Measurements from ENCODE around the gene RNF5. TPM values are rescaled to one million over a fixed set of nuclear protein-coding genes. Genes with fewer than 3 reads are reported as not detected.
A peak's percentile ranks its signal among the peaks of the same experiment; 100 is the strongest.

Gene RNF5
- total and polyA plus RNA-seq, 2 experiments from 2014 or later: 133 to 169 TPM

GRCh38 chr6:32195902-32196681 is 17.9 kb downstream of the RNF5 start:
- no peaks in the 10 kb centered on the region for H4K20me1 ChIP-seq (ENCODE audit: insufficient read depth, poor library complexity, severe bottlenecking)
- no peaks in the 10 kb centered on the region for H3K36me3 ChIP-seq (replicated peaks; ENCODE audit: insufficient read depth, low read depth)
- TF ChIP-seq CTCF (IDR thresholded peaks at IDR 0.05; ENCODE audit: poor library complexity) (no peak), EZH2 (IDR thresholded peaks at IDR 0.05; ENCODE audit: borderline replicate concordance) (no peak), EZH2phosphoT487 (IDR thresholded peaks at IDR 0.05; ENCODE audit: low read depth, severe bottlenecking, unreplicated experiment) (no peak)
- under 1% methylated on average over 57 of the region's 58 CpGs for WGBS (ENCODE audit: low lambda C conversion rate, missing lambda C conversion rate)
- H3K79me2 ChIP-seq: no peaks in the 10 kb centered on the region
- peak; percentile 91 for DNase-seq (ENCODE audit: low spot score)
- no peaks in the 10 kb centered on the region for H3K27me3 ChIP-seq
- H3K9me2 ChIP-seq (replicated peaks; ENCODE audit: insufficient read depth): no peaks in the 10 kb centered on the region
- H3K9me3 ChIP-seq (ENCODE audit: low read depth): no peaks in the 10 kb centered on the region
- H3K4me1 ChIP-seq (ENCODE audit: insufficient read depth): peaks cover 25% of the 10 kb centered on the region
- peak overlapping the region; percentile 100 for H3K27ac ChIP-seq
- peak overlapping the region; percentile 90 for H3K4me2 ChIP-seq
- peak overlapping the region; percentile 47 for H3K4me3 ChIP-seq
- peak overlapping the region; percentile 16 for H2AFZ ChIP-seq

GRCh38 chr6:32196682-32197616 is 18.7 kb downstream of the RNF5 start:
- 63% methylated on average over 26 of the region's 28 CpGs for WGBS (ENCODE audit: low lambda C conversion rate, missing lambda C conversion rate)
- Histone ChIP-seq H3K4me3 (peak overlapping the region; percentile 6), H3K9me3 (ENCODE audit: low read depth) (no peaks in the 10 kb centered on the region), H3K9me2 (replicated peaks; ENCODE audit: insufficient read depth) (no peaks in the 10 kb centered on the region), H3K27ac (peak overlapping the region; percentile 100), H4K20me1 (ENCODE audit: insufficient read depth, poor library complexity, severe bottlenecking) (no peaks in the 10 kb centered on the region), H3K4me2 (peak overlapping the region; percentile 90), H3K27me3 (no peaks in the 10 kb centered on the region), H2AFZ (no peak overlapping the region), H3K4me1 (ENCODE audit: insufficient read depth) (peaks cover 22% of the 10 kb centered on the region), H3K79me2 (no peaks in the 10 kb centered on the region), H3K36me3 (replicated peaks; ENCODE audit: insufficient read depth, low read depth) (no peaks in the 10 kb centered on the region)
- no peak for DNase-seq (ENCODE audit: low spot score)
- TF ChIP-seq CTCF (IDR thresholded peaks at IDR 0.05; ENCODE audit: poor library complexity) (no peak), EZH2 (IDR thresholded peaks at IDR 0.05; ENCODE audit: borderline replicate concordance) (no peak), EZH2phosphoT487 (IDR thresholded peaks at IDR 0.05; ENCODE audit: low read depth, severe bottlenecking, unreplicated experiment) (no peak)

- Histone ChIP-seq H3K4me3 (no peak overlapping the region), H3K4me2 (no peak overlapping the region), H2AFZ (no peak overlapping the region), H3K9me3 (ENCODE audit: low read depth) (no peaks in the 10 kb centered on the region), H4K20me1 (ENCODE audit: insufficient read depth, poor library complexity, severe bottlenecking) (no peaks in the 10 kb centered on the region), H3K79me2 (no peaks in the 10 kb centered on the region), H3K9me2 (replicated peaks; ENCODE audit: insufficient read depth) (no peaks in the 10 kb centered on the region), H3K27ac (no peak overlapping the region), H3K4me1 (ENCODE audit: insufficient read depth) (peaks cover 13% of the 10 kb centered on the region), H3K27me3 (no peaks in the 10 kb centered on the region), H3K36me3 (replicated peaks; ENCODE audit: insufficient read depth, low read depth) (no peaks in the 10 kb centered on the region)
- TF ChIP-seq CTCF (IDR thresholded peaks at IDR 0.05; ENCODE audit: poor library complexity) (no peak), EZH2phosphoT487 (IDR thresholded peaks at IDR 0.05; ENCODE audit: low read depth, severe bottlenecking, unreplicated experiment) (no peak), EZH2 (IDR thresholded peaks at IDR 0.05; ENCODE audit: borderline replicate concordance) (no peak)
- 75% methylated on average over 3 of the region's 3 CpGs for WGBS (ENCODE audit: low lambda C conversion rate, missing lambda C conversion rate)
- DNase-seq (ENCODE audit: low spot score): no peak
Observed at GRCh38 chr6:32198345-32198696, 20.1 kb downstream of the RNF5 start.

All from hepatocyte (in vitro differentiated cells).